H9 (cell line): ENCODE data around the gene SPATA6. TPM values are rescaled to one million over a fixed set of nuclear protein-coding genes. Genes with fewer than 3 reads are reported as not detected.

Experiments
- DNase-seq: peaks from one replicate; pipeline ENCODE4 v3.0.0-alpha.2; 2017
- H2AFZ ChIP-seq: one replicate; pipeline ENCODE4 v1.6.1; 2013; ENCODE audit warnings: mild to moderate bottlenecking, low read length, control low read depth, moderate library complexity
- H2AK5ac ChIP-seq: 2 replicates; pipeline ENCODE4 v1.6.1; 2013; ENCODE audit warnings: low read length, control low read depth, mixed read lengths; ENCODE audit not compliant: insufficient read length
- H2BK120ac ChIP-seq: one replicate; pipeline ENCODE4 v1.6.1; 2013; ENCODE audit warnings: low read depth, mild to moderate bottlenecking, low read length, control low read depth, inconsistent platforms; ENCODE audit not compliant: poor library complexity, severe bottlenecking
- H2BK12ac ChIP-seq: 2 replicates; pipeline ENCODE4 v1.6.1; 2013; ENCODE audit warnings: low read length, control low read depth, mixed read lengths, low read depth; ENCODE audit not compliant: insufficient read length
- H2BK15ac ChIP-seq: 2 replicates; pipeline ENCODE4 v1.6.1; 2013; ENCODE audit warnings: low read depth, low read length, control low read depth
- H2BK20ac ChIP-seq: one replicate; pipeline ENCODE4 v1.6.1; 2013; ENCODE audit warnings: low read depth, mild to moderate bottlenecking, low read length, control low read depth, inconsistent platforms; ENCODE audit not compliant: poor library complexity, severe bottlenecking
- H2BK5ac ChIP-seq: 2 replicates; pipeline ENCODE4 v1.6.1; 2013; ENCODE audit warnings: low read length, control low read depth, mixed read lengths; ENCODE audit not compliant: insufficient read length
- H3K14ac ChIP-seq: 2 replicates; pipeline ENCODE4 v1.6.1; 2013; ENCODE audit warnings: low read length, control low read depth; ENCODE audit not compliant: insufficient read depth
- H3K18ac ChIP-seq: 2 replicates; pipeline ENCODE4 v1.6.1; 2013; ENCODE audit warnings: low read depth, mild to moderate bottlenecking, mixed read lengths, low read length, control low read depth; ENCODE audit not compliant: insufficient read length
- H3K23ac ChIP-seq: 2 replicates; pipeline ENCODE4 v1.6.1; 2013; ENCODE audit warnings: low read length, control low read depth, mixed read lengths, low read depth; ENCODE audit not compliant: insufficient read length
- H3K23me2 ChIP-seq: 2 replicates; pipeline ENCODE4 v1.6.1; 2013; ENCODE audit warnings: low read depth, mild to moderate bottlenecking, mixed read lengths, low read length, control low read depth; ENCODE audit not compliant: insufficient read length, poor library complexity, severe bottlenecking
- H3K27ac ChIP-seq: 2 replicates; pipeline ENCODE4 v1.5.1; 2013; ENCODE audit warnings: low read length, control low read depth, mixed read lengths, low read depth; ENCODE audit not compliant: insufficient read length
- H3K27me3 ChIP-seq: 2 replicates; pipeline ENCODE4 v1.6.1; 2013; ENCODE audit warnings: low read length, control low read depth, inconsistent platforms; ENCODE audit not compliant: insufficient read depth
- H3K4ac ChIP-seq: 2 replicates; pipeline ENCODE4 v1.6.1; 2013; ENCODE audit warnings: low read depth, mild to moderate bottlenecking, control low read depth, inconsistent platforms, low read length, moderate library complexity
- H3K4me1 ChIP-seq: 2 replicates; pipeline ENCODE4 v1.6.1; 2013; ENCODE audit warnings: low read length, control low read depth, inconsistent platforms; ENCODE audit not compliant: insufficient read depth
- H3K4me2 ChIP-seq: 2 replicates; pipeline ENCODE4 v1.6.1; 2013; ENCODE audit warnings: low read length, control low read depth, mixed read lengths; ENCODE audit not compliant: insufficient read length, insufficient read depth
- H3K56ac ChIP-seq: 2 replicates; pipeline ENCODE4 v1.6.1; 2013; ENCODE audit warnings: low read depth, mild to moderate bottlenecking, mixed read lengths, low read length, control low read depth; ENCODE audit not compliant: insufficient read length
- H3K79me1 ChIP-seq: 2 replicates; pipeline ENCODE4 v1.6.1; 2013; ENCODE audit warnings: low read depth, mild to moderate bottlenecking, moderate library complexity, low read length, control low read depth, inconsistent platforms; ENCODE audit not compliant: insufficient read depth, poor library complexity, severe bottlenecking
- H3K79me2 ChIP-seq: 2 replicates; pipeline ENCODE4 v1.6.1; 2013; ENCODE audit warnings: low read length, control low read depth, inconsistent platforms; ENCODE audit not compliant: insufficient read depth
- H3K9ac ChIP-seq: 2 replicates; pipeline ENCODE4 v1.6.1; 2013; ENCODE audit warnings: low read length, control low read depth, mixed read lengths; ENCODE audit not compliant: insufficient read length; ENCODE audit errors: extremely low read depth
- H3K9me3 ChIP-seq: one replicate; pipeline ENCODE4 v1.6.1; 2013; ENCODE audit warnings: low read depth, low read length, inconsistent platforms; ENCODE audit not compliant: control insufficient read depth
- H3T11ph ChIP-seq: one replicate; pipeline ENCODE4 v1.6.1; 2013; ENCODE audit warnings: mild to moderate bottlenecking, low read length, control low read depth, inconsistent platforms
- H4K20me1 ChIP-seq: one replicate; pipeline ENCODE4 v1.6.1; 2013; ENCODE audit not compliant: control insufficient read depth, insufficient read length, insufficient read depth
- H4K5ac ChIP-seq: 2 replicates; pipeline ENCODE4 v1.6.1; 2013; ENCODE audit warnings: low read depth, mild to moderate bottlenecking, mixed read lengths, low read length, control low read depth; ENCODE audit not compliant: insufficient read length
- H4K8ac ChIP-seq: replicated peaks from 2 replicates; pipeline ENCODE4 v1.6.1; 2013; ENCODE audit warnings: low read length, control low read depth, mixed read lengths, low read depth; ENCODE audit not compliant: insufficient read length
- H4K91ac ChIP-seq: 2 replicates; pipeline ENCODE4 v1.6.1; 2013; ENCODE audit warnings: low read depth, mild to moderate bottlenecking, moderate library complexity, mixed read lengths, low read length, control low read depth; ENCODE audit not compliant: insufficient read length
- H3K27ac Mint-ChIP-seq, 3 experiments: 2 replicates in 2 of 3; 3 replicates in 1 of 3; pipeline ENCODE4 v1.8.0; 2020 to 2021; ENCODE audit warnings: mixed read lengths in 3 of 3, mild to moderate bottlenecking in 1 of 3, moderate library complexity in 1 of 3
- H3K27me3 Mint-ChIP-seq: 2 replicates; pipeline ENCODE4 v1.8.0; 2021; ENCODE audit warnings: low read depth, mild to moderate bottlenecking, moderate library complexity, mixed read lengths
- H3K36me3 Mint-ChIP-seq, 3 experiments: 2 replicates in 2 of 3; 3 replicates in 1 of 3; pipeline ENCODE4 v1.8.0; 2020 to 2021; ENCODE audit warnings: low read depth in 3 of 3, mixed read lengths in 3 of 3; ENCODE audit not compliant: insufficient read depth in 1 of 3
- H3K4me1 Mint-ChIP-seq, 2 experiments: 2 replicates each; pipeline ENCODE4 v1.8.0; 2020; ENCODE audit warnings: mixed read lengths in 2 of 2
- H3K4me3 Mint-ChIP-seq, 2 experiments: 2 replicates in 1 of 2; 3 replicates in 1 of 2; pipeline ENCODE4 v1.8.0; 2020 to 2021; ENCODE audit warnings: mild to moderate bottlenecking in 2 of 2, mixed read lengths in 2 of 2, moderate library complexity in 1 of 2
- H3K9me3 Mint-ChIP-seq, 2 experiments: 2 replicates in 1 of 2; 3 replicates in 1 of 2; pipeline ENCODE4 v1.8.0; 2020; ENCODE audit warnings: mild to moderate bottlenecking in 2 of 2, mixed read lengths in 2 of 2, moderate library complexity in 1 of 2
- CTCF ChIP-seq: fragments of 200-600 bp; sonication (generic); conservative IDR thresholded peaks from 3 replicates; pipeline ENCODE4 v1.8.0; 2021; ENCODE audit warnings: antibody characterized with exemption, mild to moderate bottlenecking
- WGBS: extraction: QIAGEN DNeasy Blood & Tissue Kit; methylation state at CpG from one replicate; pipeline ENCODE4 v1.1.7; 2013; ENCODE audit warnings: missing lambda C conversion rate, low lambda C conversion rate, mixed read lengths; ENCODE audit not compliant: insufficient read length; ENCODE audit errors: extremely low coverage; 5-methylcytosine and 5-hydroxymethylcytosine counted together
- total RNA-seq: library from RNA; stranded (reverse); gene quantifications from 2 replicates; pipeline ENCODE4 v1.2.1, GENCODE V29; 2021

Gene SPATA6
- total RNA-seq, 1 experiment from 2014 or later, result 8.0 TPM

GRCh38 chr1:48249868-48250267 lies 222.1 kb downstream of the SPATA6 start:
- Histone ChIP-seq H3K27me3 (no peaks in the 10 kb centered on the region), H3K18ac (no peak overlapping the region), H2AFZ (no peak overlapping the region), H3K23ac (no peak overlapping the region), H2BK12ac (no peak overlapping the region), H3K23me2 (no peaks in the 10 kb centered on the region), H3K79me1 (no peaks in the 10 kb centered on the region), H2BK120ac (no peak overlapping the region), H3T11ph (no peak overlapping the region), H3K9me3 (no peaks in the 10 kb centered on the region), H4K8ac (no peak overlapping the region), H2AK5ac (no peak overlapping the region), H4K5ac (no peak overlapping the region), H3K9ac (no peak overlapping the region), H3K14ac (no peak overlapping the region), H3K4ac (no peak overlapping the region), H4K20me1 (no peaks in the 10 kb centered on the region), H4K91ac (no peak overlapping the region), H3K4me1 (no peaks in the 10 kb centered on the region), H3K27ac (no peak overlapping the region), H2BK20ac (no peak overlapping the region), H2BK15ac (no peak overlapping the region), H3K56ac (no peak overlapping the region), H3K4me2 (no peak overlapping the region), H3K79me2 (no peaks in the 10 kb centered on the region), H2BK5ac (no peak overlapping the region)
- no peak overlapping the region for H3K27ac Mint-ChIP-seq
- peaks cover 2% of the 10 kb centered on the region in 2 experiments; a peak in 1 of 4 replicates for H3K4me1 Mint-ChIP-seq
- H3K36me3 Mint-ChIP-seq, result no peaks in the 10 kb centered on the region
- no peak overlapping the region for H3K4me3 Mint-ChIP-seq
- TF ChIP-seq CTCF, result peak; percentile 50
- no peaks in the 10 kb centered on the region for H3K9me3 Mint-ChIP-seq
- peaks cover 2% of the 10 kb centered on the region; the same call in 1 of the 2 replicates for H3K27me3 Mint-ChIP-seq
- WGBS, result no CpG with 5 or more reads among the region's 3 CpGs
- no peak for DNase-seq
